Mesothelial cell of epicardium (in vitro differentiated cells): ENCODE results near the gene SLC15A4. TPM values are rescaled to one million over a fixed set of nuclear protein-coding genes. Genes with fewer than 3 reads are reported as not detected.

Experiments used
- DNase-seq, 2 experiments: peaks; one replicate each; pipeline ENCODE4 v3.0.0; 2021; ENCODE audit warnings: low spot score in 2 of 2; ENCODE audit not compliant: unreplicated experiment in 2 of 2
- H3K27ac Mint-ChIP-seq: 2 replicates; pipeline ENCODE4 v1.8.0; 2021; ENCODE audit warnings: mixed read lengths
- H3K27me3 Mint-ChIP-seq: 2 replicates; pipeline ENCODE4 v1.8.0; 2021; ENCODE audit warnings: low read depth, mixed read lengths
- H3K36me3 Mint-ChIP-seq: 2 replicates; pipeline ENCODE4 v1.8.0; 2021; ENCODE audit warnings: mixed read lengths
- H3K4me1 Mint-ChIP-seq: 2 replicates; pipeline ENCODE4 v1.8.0; 2021; ENCODE audit warnings: mixed read lengths
- H3K4me3 Mint-ChIP-seq: 2 replicates; pipeline ENCODE4 v1.8.0; 2021; ENCODE audit warnings: mild to moderate bottlenecking, moderate library complexity, mixed read lengths
- H3K9me3 Mint-ChIP-seq: 2 replicates; pipeline ENCODE4 v1.8.0; 2021; ENCODE audit warnings: mixed read lengths
- CTCF ChIP-seq: fragments of 200-600 bp; sonication (generic); IDR thresholded peaks from one replicate; pipeline ENCODE4 v1.5.0; 2021; ENCODE audit warnings: antibody characterized with exemption; ENCODE audit not compliant: unreplicated experiment
- total RNA-seq: library from RNA; stranded (reverse); gene quantifications from 3 replicates; pipeline ENCODE4 v1.2.1, GENCODE V29; 2021

Gene SLC15A4
- total RNA-seq, 1 donor from 2014 or later, result 26.6 TPM

- Mint-ChIP-seq H3K27me3 (peaks cover 48% of the 10 kb centered on the region), H3K4me1 (no peaks in the 10 kb centered on the region), H3K4me3 (no peak overlapping the region), H3K9me3 (no peaks in the 10 kb centered on the region), H3K27ac (no peak overlapping the region), H3K36me3 (no peaks in the 10 kb centered on the region)
- no peak for TF ChIP-seq CTCF
- no peak for DNase-seq
Observed at GRCh38 chr12:128761379-128761790, 62.4 kb downstream of the SLC15A4 start.

GRCh38 chr12:128755566-128755965 lies 68.2 kb downstream of the SLC15A4 start:
- Mint-ChIP-seq H3K9me3 (no peaks in the 10 kb centered on the region), H3K4me1 (no peaks in the 10 kb centered on the region)
- TF ChIP-seq CTCF, result no peak

DNA sequence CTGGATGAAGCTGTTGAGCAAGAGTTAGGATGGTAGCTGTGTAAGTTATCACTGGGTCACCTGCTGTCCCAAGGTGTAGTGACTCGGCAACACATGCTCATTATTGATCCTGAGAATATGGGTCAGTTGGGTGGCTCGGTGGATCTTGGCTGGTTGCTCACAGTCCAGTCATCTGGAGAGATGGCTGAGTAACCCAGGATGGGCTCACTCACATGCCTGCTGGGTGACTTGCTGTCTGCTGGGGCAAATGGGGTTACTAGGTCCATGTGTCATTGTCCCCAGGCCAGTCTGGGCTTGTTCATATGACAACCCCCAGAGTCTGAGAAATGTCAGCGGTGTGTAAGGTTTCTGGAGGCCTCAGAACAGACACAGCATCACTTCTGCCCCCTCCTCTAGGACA lies 69.5 kb downstream of the SLC15A4 start:
- H3K36me3 Mint-ChIP-seq, result no peaks in the 10 kb centered on the region
- H3K27me3 Mint-ChIP-seq, result peaks cover 15% of the 10 kb centered on the region
- DNase-seq, result no peak
- H3K4me3 Mint-ChIP-seq, result no peak overlapping the region
- no peak for TF ChIP-seq CTCF
- no peaks in the 10 kb centered on the region for H3K9me3 Mint-ChIP-seq
- H3K4me1 Mint-ChIP-seq, result no peaks in the 10 kb centered on the region
- H3K27ac Mint-ChIP-seq, result no peak overlapping the region

More at GRCh38 chr12:128755566-128755965, 68.2 kb downstream of the SLC15A4 start:
- H3K27me3 Mint-ChIP-seq, result peaks cover 18% of the 10 kb centered on the region
- no peak overlapping the region for H3K27ac Mint-ChIP-seq
- no peak for DNase-seq
- no peaks in the 10 kb centered on the region for H3K36me3 Mint-ChIP-seq
- no peak overlapping the region for H3K4me3 Mint-ChIP-seq

GRCh38 chr12:128753438-128753837 lies 70.3 kb downstream of the SLC15A4 start:
- H3K36me3 Mint-ChIP-seq, result no peaks in the 10 kb centered on the region

GRCh38 chr12:128752386-128752785 lies 71.4 kb downstream of the SLC15A4 start:
- no peaks in the 10 kb centered on the region for H3K9me3 Mint-ChIP-seq

More at GRCh38 chr12:128753438-128753837, 70.3 kb downstream of the SLC15A4 start:
- Mint-ChIP-seq H3K4me3 (no peak overlapping the region), H3K27me3 (peaks cover 16% of the 10 kb centered on the region), H3K27ac (no peak overlapping the region), H3K4me1 (no peaks in the 10 kb centered on the region), H3K9me3 (no peaks in the 10 kb centered on the region)
- TF ChIP-seq CTCF, result no peak
- no peak for DNase-seq

More at GRCh38 chr12:128752386-128752785, 71.4 kb downstream of the SLC15A4 start:
- H3K27ac Mint-ChIP-seq, result no peak overlapping the region
- no peak for DNase-seq
- peaks cover 13% of the 10 kb centered on the region for H3K27me3 Mint-ChIP-seq
- no peak for TF ChIP-seq CTCF
- H3K4me1 Mint-ChIP-seq, result no peaks in the 10 kb centered on the region
- H3K36me3 Mint-ChIP-seq, result no peaks in the 10 kb centered on the region
- H3K4me3 Mint-ChIP-seq, result no peak overlapping the region
